ENCODE measurements around the gene ZNF891. TPM values are rescaled to one million over a fixed set of nuclear protein-coding genes. Genes with fewer than 3 reads are reported as not detected.

ZNF891 gene
- total RNA-seq, 4 donors from 2014 or later: 1.9 to 4.6 (median 2.9) TPM

- no peak for TF ChIP-seq CTCF (IDR thresholded peaks at IDR 0.05)
- DNase-seq (ENCODE audit: low spot score): no peak
- no peak for ATAC-seq (ENCODE audit: low FRiP score)
Observed at GRCh38 chr12:133135747-133136146, 5.7 kb upstream of the ZNF891 start.

- no peak for ATAC-seq (ENCODE audit: low FRiP score)
- no peak for DNase-seq (ENCODE audit: low spot score)
Observed at GRCh38 chr12:133130808-133131128, 694 bp upstream of the ZNF891 start.

GRCh38 chr12:133129368-133130037 is 571 bp downstream of the ZNF891 start:
- no peak for DNase-seq (ENCODE audit: low spot score)
- ATAC-seq (ENCODE audit: low FRiP score): peak; percentile 22
- no peak for TF ChIP-seq CTCF (IDR thresholded peaks at IDR 0.05)

More at GRCh38 chr12:133130808-133131128, 694 bp upstream of the ZNF891 start:
- TF ChIP-seq CTCF (IDR thresholded peaks at IDR 0.05): no peak

- no peak for DNase-seq (ENCODE audit: low spot score)
- no peak for ATAC-seq (ENCODE audit: low FRiP score)
- no peak for TF ChIP-seq CTCF (IDR thresholded peaks at IDR 0.05)
Observed at GRCh38 chr12:133124674-133125073, 5.4 kb downstream of the ZNF891 start.

GRCh38 chr12:133120385-133121191 is 9.5 kb downstream of the ZNF891 start:
- no peak for ATAC-seq (ENCODE audit: low FRiP score)
- no peak for TF ChIP-seq CTCF (IDR thresholded peaks at IDR 0.05)

GRCh38 chr12:133108150-133108549 is 21.9 kb downstream of the ZNF891 start:
- DNase-seq (ENCODE audit: low spot score): no peak
- no peak for ATAC-seq (ENCODE audit: low FRiP score)
- no peak for TF ChIP-seq CTCF (IDR thresholded peaks at IDR 0.05)

More at GRCh38 chr12:133120385-133121191, 9.5 kb downstream of the ZNF891 start:
- DNase-seq (ENCODE audit: low spot score): no peak

GRCh38 chr12:133107121-133107520 is 23.0 kb downstream of the ZNF891 start:
- no peak for TF ChIP-seq CTCF (IDR thresholded peaks at IDR 0.05)
- ATAC-seq (ENCODE audit: low FRiP score) (no peak), DNase-seq (ENCODE audit: low spot score) (no peak)

Data from omental fat pad (tissue), 4 donors.